ENCODE data around the gene KCNJ11. TPM values are rescaled to one million over a fixed set of nuclear protein-coding genes. Genes with fewer than 3 reads are reported as not detected.

The KCNJ11 gene
- total and polyA plus RNA-seq, 11 donors = 11.5 to 32.4 (median 17.6) TPM

- Histone ChIP-seq H3K36me3 (no peaks in the 10 kb centered on the region), H3K27me3 (no peaks in the 10 kb centered on the region), H3K4me1 (peaks cover 0 to 28% (median 18%) of the 10 kb centered on the region in 12 donors), H3K9me3 (no peaks in the 10 kb centered on the region), H3K4me3 (peak overlapping the region in 2 of 12 donors; percentile 6 to 15), H3K27ac (peak overlapping the region; percentile 58 to 95 (median 78))
- peak in 8 of 12 donors; percentile 7 to 44 (median 34) for TF ChIP-seq CTCF (IDR thresholded peaks at IDR 0.05)
- TF ChIP-seq POLR2A (IDR thresholded peaks at IDR 0.05) = no peak
- DNase-seq = peak; percentile 71 to 93 (median 84)
- WGBS, 4 donors = 21 to 30% (median 28%) methylated on average over 14 to 15 of the region's 15 CpGs
- intact Hi-C loops (cut with DNase I) = loop anchor here in 1 of 10 donors (1.0 kb wide), 1 partner anchor 19 kb away; no protein-coding TSS in a partner anchor
- peak; percentile 95 to 98 (median 97) for ATAC-seq
Observed at GRCh38 chr11:17405232-17406005, 17.0 kb upstream of the KCNJ11 start.

- Histone ChIP-seq H3K4me1 (peaks cover 0 to 27% (median 18%) of the 10 kb centered on the region in 12 donors), H3K4me3 (no peak overlapping the region), H3K27me3 (no peaks in the 10 kb centered on the region), H3K9me3 (no peaks in the 10 kb centered on the region), H3K27ac (no peak overlapping the region), H3K36me3 (no peaks in the 10 kb centered on the region)
- no peak for ATAC-seq
- DNase-seq = peak in 1 of 5 donors; percentile 51
- TF ChIP-seq POLR2A (IDR thresholded peaks at IDR 0.05) (no peak), CTCF (IDR thresholded peaks at IDR 0.05) (no peak)
- 86 to 91% (median 89%) methylated on average over 18 of the region's 18 CpGs for WGBS, 4 donors
- intact Hi-C loops (cut with DNase I) = no loop called here
Observed at GRCh38 chr11:17403980-17404759, 15.7 kb upstream of the KCNJ11 start.

GRCh38 chr11:17402486-17402885 is 14.0 kb upstream of the KCNJ11 start:
- H3K27me3 ChIP-seq = no peaks in the 10 kb centered on the region
- H3K27ac ChIP-seq = no peak overlapping the region
- H3K4me3 ChIP-seq = no peak overlapping the region
- WGBS, 4 donors = 96 to 98% (median 97%) methylated on average over 6 to 8 of the region's 8 CpGs
- intact Hi-C loops (cut with DNase I) = no loop called here
- DNase-seq = peak in 1 of 5 donors; percentile 15
- ATAC-seq = no peak
- TF ChIP-seq CTCF (IDR thresholded peaks at IDR 0.05) (no peak), POLR2A (IDR thresholded peaks at IDR 0.05) (no peak)
- H3K4me1 ChIP-seq = peaks cover 0 to 27% (median 18%) of the 10 kb centered on the region in 12 donors
- no peaks in the 10 kb centered on the region for H3K9me3 ChIP-seq
- no peaks in the 10 kb centered on the region for H3K36me3 ChIP-seq

- no peak for TF ChIP-seq POLR2A (IDR thresholded peaks at IDR 0.05)
- TF ChIP-seq CTCF (IDR thresholded peaks at IDR 0.05) = no peak
- Histone ChIP-seq H3K27me3 (no peaks in the 10 kb centered on the region), H3K27ac (no peak overlapping the region), H3K4me3 (no peak overlapping the region), H3K36me3 (no peaks in the 10 kb centered on the region), H3K4me1 (peaks cover 0 to 23% (median 18%) of the 10 kb centered on the region in 12 donors), H3K9me3 (no peaks in the 10 kb centered on the region)
- WGBS, 4 donors = 90 to 95% (median 91%) methylated on average over 8 of the region's 8 CpGs
- ATAC-seq = no peak
- intact Hi-C loops (cut with DNase I) = no loop called here
- DNase-seq = no peak
Observed at GRCh38 chr11:17401841-17402240, 13.4 kb upstream of the KCNJ11 start.
